Calu3 (cell line): ENCODE data around the gene ZNF565. TPM values are rescaled to one million over a fixed set of nuclear protein-coding genes. Genes with fewer than 3 reads are reported as not detected.

Experiments
- Bru-seq: library from RNA; stranded (reverse); fragments of 400-500 nt; gene quantifications from one replicate; lab custom pipeline; 2021; lab: Mats Ljungman, UMichigan
- BruChase-seq, 2 experiments: library from RNA; stranded (reverse); fragments of 400-500 nt; gene quantifications; one replicate each; lab custom pipeline; 2021; lab: Mats Ljungman, UMichigan
- BruUV-seq: library from RNA; stranded (reverse); fragments of 400-500 nt; replicated peaks from 2 replicates; lab custom pipeline; 2021; lab: Mats Ljungman, UMichigan
- CTCF ChIA-PET: fragments of 300-600 bp; sonication (Branson Sonifier 250); formaldehyde crosslinking; loops from one replicate; lab custom pipeline; 2022; ENCODE audit warnings: antibody characterized with exemption; lab: Charles Lee
- DNase-seq: peaks from one replicate; pipeline ENCODE4 v3.0.0; 2022
- H3K27ac Mint-ChIP-seq: one replicate; pipeline ENCODE4 v1.8.0; 2022; ENCODE audit warnings: mixed read lengths; ENCODE audit not compliant: unreplicated experiment
- H3K27me3 Mint-ChIP-seq: one replicate; pipeline ENCODE4 v1.8.0; 2022; ENCODE audit warnings: mixed read lengths; ENCODE audit not compliant: unreplicated experiment
- H3K36me3 Mint-ChIP-seq: one replicate; pipeline ENCODE4 v1.8.0; 2022; ENCODE audit warnings: mild to moderate bottlenecking, moderate library complexity, mixed read lengths; ENCODE audit not compliant: insufficient read depth, unreplicated experiment
- H3K4me1 Mint-ChIP-seq: one replicate; pipeline ENCODE4 v1.8.0; 2022; ENCODE audit warnings: mild to moderate bottlenecking, low read depth, mixed read lengths; ENCODE audit not compliant: unreplicated experiment
- H3K4me3 Mint-ChIP-seq: one replicate; pipeline ENCODE4 v1.8.0; 2022; ENCODE audit warnings: mild to moderate bottlenecking, low read depth, moderate library complexity, mixed read lengths; ENCODE audit not compliant: unreplicated experiment
- H3K9me3 Mint-ChIP-seq: one replicate; pipeline ENCODE4 v1.8.0; 2022; ENCODE audit warnings: low read depth, mixed read lengths; ENCODE audit not compliant: unreplicated experiment
- CTCF ChIP-seq: fragments of 200-600 bp; IDR thresholded peaks from one replicate; pipeline ENCODE4 v1.8.0; 2022; ENCODE audit warnings: antibody characterized with exemption; ENCODE audit not compliant: unreplicated experiment
- intact Hi-C: fragments of 100-400 bp; cut with micrococcal nuclease; formaldehyde crosslinking; loops from one replicate; pipeline ENCODE4 v1.10.0; 2022; ENCODE audit not compliant: unreplicated experiment
- long read RNA-seq: library from polyadenylated mRNA; stranded (forward); transcript quantifications from one replicate; pipeline ENCODE4 v2.0.0, GENCODE V29; 2022
- total RNA-seq: library from RNA; stranded (reverse); gene quantifications from 2 replicates; pipeline ENCODE4 v1.2.3, GENCODE V29; 2022

Gene ZNF565
- 6.3 and 6.7 TPM in 2 replicates for total RNA-seq
- Bru-seq, nascent RNA = percentile 47 among the genes with signal in this experiment
- percentile 43 among the genes with signal in this experiment for BruChase-seq, experiment 1, labeled RNA remaining after a 6-hour chase
- percentile 43 among the genes with signal in this experiment for BruChase-seq, experiment 2, labeled RNA remaining after a 2-hour chase
- long read RNA-seq, partial matches to known transcripts = 0 of 171 reads
- long read RNA-seq, other reads (novel, unspliced or antisense) = 167 of 171 reads

GRCh38 chr19:36214386-36215275, at the start of gene ZNF565, which contains the start of gene ZNF146:
ZNF565 (minus strand) TSS chr19:36214665; CDS start chr19:36201985, 12,680 bp downstream.
ZNF146 (plus strand) TSS chr19:36215106; CDS start chr19:36236441, 21,335 bp downstream.
- TF ChIP-seq CTCF = no peak
- H3K27ac Mint-ChIP-seq = no peak within 1 kb of the TSS
- no peaks in the 10 kb centered on the region for H3K4me1 Mint-ChIP-seq
- peaks cover 7% of the 10 kb centered on the region for H3K9me3 Mint-ChIP-seq
- CTCF ChIA-PET = interaction anchor here (0.8 to 1.2 kb wide), 3 partner anchors 10 to 224 kb away, joined by 4 to 6 read pairs (median 4); no protein-coding TSS in a partner anchor
- peaks cover 30% of the 10 kb centered on the region for H3K36me3 Mint-ChIP-seq
- no peaks in the 10 kb centered on the region for H3K27me3 Mint-ChIP-seq
- intact Hi-C loops = loop anchor here (5.0 kb wide), 1 partner anchor 473 kb away; the partner anchor contains the start of gene ZNF567
- peak; percentile 97 for DNase-seq
- no peak within 1 kb of the TSS for H3K4me3 Mint-ChIP-seq
- no TSS peak for BruUV-seq

GRCh38 chr19:36259211-36259610, 44.7 kb upstream of the ZNF565 start:
- H3K36me3 Mint-ChIP-seq = no peaks in the 10 kb centered on the region
- CTCF ChIA-PET = no interaction called here
- no TSS peak for BruUV-seq

GRCh38 chr19:36258028-36258875, 43.8 kb upstream of the ZNF565 start:
- intact Hi-C loops = no loop called here
- no peak for TF ChIP-seq CTCF
- no peak for DNase-seq
- Mint-ChIP-seq H3K4me1 (no peaks in the 10 kb centered on the region), H3K9me3 (peaks cover 13% of the 10 kb centered on the region), H3K27ac (no peak overlapping the region), H3K4me3 (no peak overlapping the region), H3K36me3 (no peaks in the 10 kb centered on the region), H3K27me3 (no peaks in the 10 kb centered on the region)
- BruUV-seq = no TSS peak
- CTCF ChIA-PET = no interaction called here

More at GRCh38 chr19:36259211-36259610, 44.7 kb upstream of the ZNF565 start:
- no peaks in the 10 kb centered on the region for H3K4me1 Mint-ChIP-seq
- no peak for DNase-seq
- H3K9me3 Mint-ChIP-seq = peaks cover 21% of the 10 kb centered on the region
- intact Hi-C loops = no loop called here
- TF ChIP-seq CTCF = no peak
- H3K27me3 Mint-ChIP-seq = no peaks in the 10 kb centered on the region
- no peak overlapping the region for H3K27ac Mint-ChIP-seq
- no peak overlapping the region for H3K4me3 Mint-ChIP-seq

- intact Hi-C loops = no loop called here
- no peaks in the 10 kb centered on the region for H3K4me1 Mint-ChIP-seq
- BruUV-seq = no TSS peak
- DNase-seq = no peak
- H3K9me3 Mint-ChIP-seq = peaks cover 11% of the 10 kb centered on the region
- no peak overlapping the region for H3K4me3 Mint-ChIP-seq
- no peak for TF ChIP-seq CTCF
- H3K27ac Mint-ChIP-seq = no peak overlapping the region
- CTCF ChIA-PET = no interaction called here
- no peaks in the 10 kb centered on the region for H3K27me3 Mint-ChIP-seq
- no peaks in the 10 kb centered on the region for H3K36me3 Mint-ChIP-seq
These were observed 43.0 kb upstream of the ZNF565 start for GRCh38 chr19:36257520-36257876.
